Lower lobe of right lung (tissue), 2 donors: ENCODE results near the gene ESRRA. TPM values are rescaled to one million over a fixed set of nuclear protein-coding genes. Genes with fewer than 3 reads are reported as not detected.
A peak's percentile ranks its signal among the peaks of the same experiment; 100 is the strongest.
"Not testable (repeated sequence)": the region's sequence is repeated elsewhere in the genome, so short reads cannot be mapped to it uniquely, and the experiment has no call there.

Source experiments
- ATAC-seq, 2 donors: fragments of 200-7000 bp; cut with Tn5 transposase; one replicate each; pipeline ENCODE4 v1.9.1; 2020 to 2022; ENCODE audit warnings: mild to moderate bottlenecking in 2 of 2, moderate library complexity in 2 of 2
- DNase-seq: peaks from one replicate; pipeline ENCODE4 v3.0.0-alpha.2; 2020
- H3K27ac ChIP-seq: fragments of 200-600 bp; one replicate; pipeline ENCODE4 v1.8.0; 2022
- H3K27me3 ChIP-seq: fragments of 200-600 bp; one replicate; pipeline ENCODE4 v1.8.0; 2022; ENCODE audit warnings: low read depth
- H3K36me3 ChIP-seq: fragments of 200-600 bp; one replicate; pipeline ENCODE4 v1.8.0; 2022; ENCODE audit warnings: mild to moderate bottlenecking
- H3K4me1 ChIP-seq: fragments of 200-600 bp; one replicate; pipeline ENCODE4 v1.8.0; 2022
- H3K4me3 ChIP-seq: fragments of 200-600 bp; one replicate; pipeline ENCODE4 v1.8.0; 2022; ENCODE audit warnings: mild to moderate bottlenecking
- H3K9me3 ChIP-seq: fragments of 200-600 bp; one replicate; pipeline ENCODE4 v1.8.0; 2022
- CTCF ChIP-seq: fragments of 200-600 bp; IDR thresholded peaks from one replicate; pipeline ENCODE4 v1.8.0; 2022; ENCODE audit warnings: antibody characterized with exemption, mild to moderate bottlenecking
- intact Hi-C: fragments of 100-400 bp; cut with DNase I; formaldehyde crosslinking; loops from one replicate; pipeline ENCODE4 v1.11.0; 2022
- total RNA-seq: library from RNA; stranded (reverse); fragmentation: NEBNext Ultra II Directional; extraction: Animal tissue kit (Norgen Biotek cat#: 25700); gene quantifications from one replicate; pipeline ENCODE4 v1.2.1, GENCODE V29; 2021
- donor health status: DM: no; HTN: yes; CAD: no; lungs with severe emphysema.

The ESRRA gene
- total RNA-seq, 1 donor from 2014 or later, result 47.9 TPM

GRCh38 chr11:64306876-64307622 lies 1.7 kb downstream of the ESRRA start:
- H3K4me1 ChIP-seq, result peaks cover 22% of the 10 kb centered on the region
- intact Hi-C loops, result no loop called here
- no peak for TF ChIP-seq CTCF
- H3K27ac ChIP-seq, result peak overlapping the region; percentile 87
- H3K36me3 ChIP-seq, result peaks cover 9% of the 10 kb centered on the region
- no peak for ATAC-seq
- H3K27me3 ChIP-seq, result no peaks in the 10 kb centered on the region
- peak; percentile 74 for DNase-seq
- peak overlapping the region; percentile 75 for H3K4me3 ChIP-seq
- H3K9me3 ChIP-seq, result no peaks in the 10 kb centered on the region

GRCh38 chr11:64307795-64308194 lies 2.5 kb downstream of the ESRRA start:
- ATAC-seq, DNase-seq, H3K9me3 ChIP-seq, H3K27me3 ChIP-seq, H3K27ac ChIP-seq, intact Hi-C loops, H3K36me3 ChIP-seq, H3K4me3 ChIP-seq: not testable (repeated sequence)
- peaks cover 22% of the 10 kb centered on the region for H3K4me1 ChIP-seq

- ATAC-seq (no peak), DNase-seq (no peak)
- Histone ChIP-seq H3K4me1 (peaks cover 11% of the 10 kb centered on the region), H3K27me3 (no peaks in the 10 kb centered on the region), H3K9me3 (no peaks in the 10 kb centered on the region), H3K27ac (no peak overlapping the region), H3K4me3 (no peak overlapping the region), H3K36me3 (peaks cover 30% of the 10 kb centered on the region)
- TF ChIP-seq CTCF, result no peak
- intact Hi-C loops, result no loop called here
Measured at GRCh38 chr11:64312947-64313346, 7.6 kb downstream of the ESRRA start.

GRCh38 chr11:64313491-64314145 lies 8.3 kb downstream of the ESRRA start:
- peaks cover 28% of the 10 kb centered on the region for H3K36me3 ChIP-seq
- ATAC-seq (no peak), DNase-seq (no peak)
- no peak overlapping the region for H3K4me3 ChIP-seq
- no peak for TF ChIP-seq CTCF
- peaks cover 11% of the 10 kb centered on the region for H3K4me1 ChIP-seq
- no peaks in the 10 kb centered on the region for H3K27me3 ChIP-seq
- H3K27ac ChIP-seq, result peak overlapping the region; percentile 41
- no peaks in the 10 kb centered on the region for H3K9me3 ChIP-seq
- intact Hi-C loops, result no loop called here

- Histone ChIP-seq H3K9me3 (no peaks in the 10 kb centered on the region), H3K4me1 (peaks cover 17% of the 10 kb centered on the region), H3K27ac (peak overlapping the region; percentile 41), H3K4me3 (no peak overlapping the region), H3K27me3 (no peaks in the 10 kb centered on the region), H3K36me3 (peaks cover 28% of the 10 kb centered on the region)
- ATAC-seq, result no peak
- no peak for DNase-seq
- TF ChIP-seq CTCF, result no peak
- intact Hi-C loops, result no loop called here
Measured at GRCh38 chr11:64314146-64314804, 9.0 kb downstream of the ESRRA start.
